K562 treated with DMSO at 1 percent for 48 hours (cell line): Measurements from ENCODE around the gene CHRNA10. TPM values are rescaled to one million over a fixed set of nuclear protein-coding genes. Genes with fewer than 3 reads are reported as not detected.

Source experiments
- total RNA-seq: library from RNA; unstranded; fragments of 300-600 nt; gene quantifications from 2 replicates; pipeline ENCODE4 v1.2.3, GENCODE V29; 2022; ENCODE audit warnings: low replicate concordance; ENCODE audit errors: extremely low read depth

Gene CHRNA10
- not detected in 2 replicates for total RNA-seq

GRCh38 chr11:3671334-3672254 is at the start of gene CHRNA10:
Gene CHRNA10, minus strand, starts transcription at chr11:3671384. Its CDS starts 72 bp downstream, at chr11:3671312.

GRCh38 chr11:3644817-3645235 is 26.4 kb downstream of the CHRNA10 start, which contains the start of gene ART1:
Gene ART1, plus strand, starts transcription at chr11:3645128. Its CDS starts 14,086 bp downstream, at chr11:3659214.

GRCh38 chr11:3641701-3642070 is 29.5 kb downstream of the CHRNA10 start, which contains the start of gene ART5:
Gene ART5, minus strand, starts transcription at chr11:3641992. Its CDS starts 130 bp downstream, at chr11:3641862.

Other genes with a start within 250 kb of the CHRNA10 start
- gene ART5, start 29.4 kb downstream of the CHRNA10 start, total RNA-seq: not detected in 2 replicates
- gene ART1, start 26.3 kb downstream of the CHRNA10 start, total RNA-seq: not detected in 2 replicates
- not detected in 2 replicates for gene NUP98, start 126.2 kb upstream of the CHRNA10 start, total RNA-seq
- not detected in 2 replicates for gene PGAP2, start 137.2 kb upstream of the CHRNA10 start, total RNA-seq
- not detected in 2 replicates for gene RHOG, start 169.6 kb upstream of the CHRNA10 start, total RNA-seq
- gene STIM1, start 184.3 kb upstream of the CHRNA10 start, total RNA-seq: not detected in 2 replicates